ENCODE data around the gene MYO1H.

DNA sequence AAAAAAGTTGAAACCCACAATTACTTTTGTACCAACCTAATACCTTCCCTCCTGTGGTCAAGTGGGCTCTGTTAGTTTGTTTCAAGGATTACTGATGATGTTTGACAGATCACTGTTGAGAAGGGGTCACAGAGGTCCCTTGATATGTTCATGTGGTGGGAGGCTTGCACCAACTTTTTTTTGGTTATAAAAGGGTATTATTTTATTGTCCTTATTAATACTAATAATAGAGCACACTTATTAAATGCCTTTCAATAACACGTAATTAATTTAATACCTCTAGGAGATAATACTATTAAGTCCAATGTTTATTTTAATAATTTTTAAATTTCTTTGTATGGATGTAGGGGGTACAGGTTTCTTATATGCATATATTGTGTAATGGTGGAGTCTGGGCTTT is 134.2 kb downstream of the MYO1H start:
- TF ChIP-seq SRF (IDR thresholded peaks at IDR 0.05; ENCODE audit: low read depth) (no peak), POLR2AphosphoS5 (IDR thresholded peaks at IDR 0.05; ENCODE audit: low read depth, low read length) (no peak), CTCF (IDR thresholded peaks at IDR 0.05 in 2 of 3, conservative IDR thresholded peaks at IDR 0.05 in 1 of 3; ENCODE audit: borderline replicate concordance in 1 of 3, insufficient read depth in 1 of 3, low read depth in 2 of 3, low read length in 2 of 3) (no peak), RAD21 (IDR thresholded peaks at IDR 0.05; ENCODE audit: low read depth) (no peak), ATF3 (IDR thresholded peaks at IDR 0.05) (no peak), TCF7L2 (IDR thresholded peaks at IDR 0.05; ENCODE audit: borderline replicate concordance, extremely low read depth, insufficient read depth, insufficient read length) (no peak), POLR2A (IDR thresholded peaks at IDR 0.05; ENCODE audit: borderline replicate concordance, extremely low read depth, insufficient read depth, insufficient read length) (no peak), EZH2phosphoT487 (IDR thresholded peaks at IDR 0.05; ENCODE audit: borderline replicate concordance) (no peak), EZH2 (IDR thresholded peaks at IDR 0.05) (no peak)
- TF ChIP-seq, protein P1, sequence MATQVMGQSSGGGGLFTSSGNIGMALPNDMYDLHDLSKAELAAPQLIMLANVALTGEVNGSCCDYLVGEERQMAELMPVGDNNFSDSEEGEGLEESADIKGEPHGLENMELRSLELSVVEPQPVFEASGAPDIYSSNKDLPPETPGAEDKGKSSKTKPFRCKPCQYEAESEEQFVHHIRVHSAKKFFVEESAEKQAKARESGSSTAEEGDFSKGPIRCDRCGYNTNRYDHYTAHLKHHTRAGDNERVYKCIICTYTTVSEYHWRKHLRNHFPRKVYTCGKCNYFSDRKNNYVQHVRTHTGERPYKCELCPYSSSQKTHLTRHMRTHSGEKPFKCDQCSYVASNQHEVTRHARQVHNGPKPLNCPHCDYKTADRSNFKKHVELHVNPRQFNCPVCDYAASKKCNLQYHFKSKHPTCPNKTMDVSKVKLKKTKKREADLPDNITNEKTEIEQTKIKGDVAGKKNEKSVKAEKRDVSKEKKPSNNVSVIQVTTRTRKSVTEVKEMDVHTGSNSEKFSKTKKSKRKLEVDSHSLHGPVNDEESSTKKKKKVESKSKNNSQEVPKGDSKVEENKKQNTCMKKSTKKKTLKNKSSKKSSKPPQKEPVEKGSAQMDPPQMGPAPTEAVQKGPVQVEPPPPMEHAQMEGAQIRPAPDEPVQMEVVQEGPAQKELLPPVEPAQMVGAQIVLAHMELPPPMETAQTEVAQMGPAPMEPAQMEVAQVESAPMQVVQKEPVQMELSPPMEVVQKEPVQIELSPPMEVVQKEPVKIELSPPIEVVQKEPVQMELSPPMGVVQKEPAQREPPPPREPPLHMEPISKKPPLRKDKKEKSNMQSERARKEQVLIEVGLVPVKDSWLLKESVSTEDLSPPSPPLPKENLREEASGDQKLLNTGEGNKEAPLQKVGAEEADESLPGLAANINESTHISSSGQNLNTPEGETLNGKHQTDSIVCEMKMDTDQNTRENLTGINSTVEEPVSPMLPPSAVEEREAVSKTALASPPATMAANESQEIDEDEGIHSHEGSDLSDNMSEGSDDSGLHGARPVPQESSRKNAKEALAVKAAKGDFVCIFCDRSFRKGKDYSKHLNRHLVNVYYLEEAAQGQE (IDR thresholded peaks at IDR 0.05; ENCODE audit: low read depth) = no peak

Measured in HCT116 (cell line).